HG03571 (cell line): ENCODE data around the gene TNIP2.
"Not testable (repeated sequence)": the region's sequence is repeated elsewhere in the genome, so short reads cannot be mapped to it uniquely, and the experiment has no call there.

Experiments used
- ATAC-seq: cut with Tn5 transposase; IDR thresholded peaks from one replicate; pipeline ENCODE4 v1.9.1; 2021; ENCODE audit not compliant: unreplicated experiment

TNIP2 gene

GRCh38 chr4:2745981-2746806 is 9.9 kb downstream of the TNIP2 start:
- ATAC-seq, result peak; percentile 86

- ATAC-seq, result no peak
These were observed 10.6 kb downstream of the TNIP2 start for GRCh38 chr4:2745516-2745915.

GRCh38 chr4:2744576-2745270 is 11.4 kb downstream of the TNIP2 start:
- ATAC-seq, result no peak

- no peak for ATAC-seq
These were observed 12.4 kb downstream of the TNIP2 start for GRCh38 chr4:2743518-2744445.

GRCh38 chr4:2742823-2743517 is 13.2 kb downstream of the TNIP2 start:
- ATAC-seq, result no peak

- ATAC-seq, result no peak
These were observed 13.9 kb downstream of the TNIP2 start for GRCh38 chr4:2742081-2742822.

GRCh38 chr4:2741626-2742025 is 14.5 kb downstream of the TNIP2 start:
- no peak for ATAC-seq

GRCh38 chr4:2738296-2738695 is 17.8 kb downstream of the TNIP2 start:
- ATAC-seq, result not testable (repeated sequence)

GRCh38 chr4:2735869-2736268 is 20.3 kb downstream of the TNIP2 start:
- ATAC-seq, result no peak

- ATAC-seq, result no peak
These were observed 21.5 kb downstream of the TNIP2 start for GRCh38 chr4:2734612-2735011.

GRCh38 chr4:2733844-2734574 is 22.1 kb downstream of the TNIP2 start:
- no peak for ATAC-seq

GRCh38 chr4:2733001-2733843 is 22.9 kb downstream of the TNIP2 start:
- ATAC-seq, result no peak

GRCh38 chr4:2732526-2732925 is 23.6 kb downstream of the TNIP2 start:
- ATAC-seq, result no peak

- no peak for ATAC-seq
These were observed 24.2 kb downstream of the TNIP2 start for GRCh38 chr4:2731907-2732317.

GRCh38 chr4:2729533-2729875 is 26.6 kb downstream of the TNIP2 start:
- ATAC-seq, result no peak

- ATAC-seq, result no peak
These were observed 27.2 kb downstream of the TNIP2 start for GRCh38 chr4:2728806-2729532.

GRCh38 chr4:2728221-2728620 is 27.9 kb downstream of the TNIP2 start:
- ATAC-seq, result no peak

- ATAC-seq, result not testable (repeated sequence)
These were observed 29.3 kb downstream of the TNIP2 start for GRCh38 chr4:2726881-2727280.
